SK-N-MC (cell line): ENCODE data around the gene DRICH1.

Source experiments
- EZH2 ChIP-seq: fragments of 200-600 bp; sonication (generic); IDR thresholded peaks from one replicate; pipeline ENCODE4 v1.6.1; 2017; ENCODE audit warnings: antibody characterized with exemption
- FOXP2 ChIP-seq: optimal IDR thresholded peaks from 2 replicates; pipeline ENCODE3; 2011; ENCODE audit warnings: mild to moderate bottlenecking, moderate library complexity; ENCODE audit not compliant: insufficient read depth; ENCODE audit errors: extremely low read length, control extremely low read depth
- POLR2AphosphoS5 ChIP-seq: IDR thresholded peaks from 2 replicates; pipeline ENCODE4 v1.6.1; 2012; ENCODE audit warnings: mild to moderate bottlenecking, low read depth, low read length, borderline replicate concordance

- TF ChIP-seq EZH2 = no peak
- TF ChIP-seq POLR2AphosphoS5 = no peak
- no peak for TF ChIP-seq FOXP2
Measured at GRCh38 chr22:23591846-23592245, 40.3 kb downstream of the DRICH1 start.
